Astrocyte (in vitro differentiated cells and primary cell): Measurements from ENCODE around the gene GTSE1.

ENCODE experiments used
- CTCF ChIP-seq: IDR thresholded peaks from 2 replicates; pipeline ENCODE4 v1.5.1; 2011; ENCODE audit warnings: low read depth, mild to moderate bottlenecking, inconsistent platforms, low read length, moderate library complexity; ENCODE audit not compliant: insufficient read depth
- EZH2 ChIP-seq: IDR thresholded peaks from 2 replicates; pipeline ENCODE4 v1.6.1; 2012; ENCODE audit warnings: mild to moderate bottlenecking, low read length, inconsistent platforms; ENCODE audit not compliant: insufficient read depth

GRCh38 chr22:46317646-46318045 lies 21.0 kb downstream of the GTSE1 start:
- TF ChIP-seq CTCF, result no peak
- TF ChIP-seq EZH2, result no peak
